Raji (cell line): Measurements from ENCODE around the gene TDRD7.

Experiments used
- POLR2A ChIP-seq: IDR thresholded peaks from 2 replicates; pipeline ENCODE4 v1.6.1; 2011; ENCODE audit warnings: low read depth, low read length, control low read depth; ENCODE audit not compliant: insufficient read depth

TDRD7 gene

DNA sequence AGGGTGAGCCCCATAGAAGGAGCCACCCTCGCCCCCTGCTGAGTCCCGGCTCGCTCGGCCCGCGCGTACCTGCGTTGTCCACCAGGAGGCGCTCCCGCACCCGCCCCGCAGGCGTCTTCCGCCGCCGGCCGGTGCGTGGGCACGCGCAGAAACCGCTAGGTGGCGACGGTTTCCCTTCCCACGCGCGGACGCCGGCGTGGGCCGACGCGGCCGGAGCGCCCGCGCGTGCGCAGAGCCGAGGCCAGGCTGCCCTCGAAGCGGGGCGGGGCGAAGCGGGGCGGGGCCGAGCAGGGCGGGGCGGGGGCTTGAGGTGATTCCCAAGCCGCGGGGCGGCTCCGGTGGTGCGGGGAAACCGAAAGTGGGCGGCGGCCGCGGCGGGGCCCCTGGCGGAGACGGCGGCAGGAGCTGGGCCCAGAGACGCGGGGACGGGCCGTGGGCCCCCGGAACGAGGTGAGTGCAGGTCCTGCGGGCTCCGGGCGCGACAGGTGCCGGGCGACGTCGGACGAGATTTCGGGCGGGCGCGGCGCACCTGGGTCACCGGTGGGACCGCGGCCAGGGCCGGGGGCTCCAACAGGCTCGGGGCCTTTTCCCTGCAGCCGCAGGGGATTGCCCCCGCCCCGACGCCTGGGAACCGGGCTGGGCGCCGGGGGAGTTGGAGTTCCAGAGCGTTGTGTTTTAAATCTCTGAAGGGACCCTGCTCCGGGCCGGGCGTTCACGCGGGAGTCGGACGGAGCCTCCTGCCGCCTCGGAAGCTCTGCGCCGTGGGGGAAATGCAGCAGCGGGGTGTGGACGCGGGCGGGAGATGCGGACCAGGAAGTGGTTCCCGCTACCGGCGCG lies at the start of gene TDRD7:
TSS of gene TDRD7 (plus strand) at position 308 of the 837 bp plus-strand sequence. CDS start 16,370 bp downstream, outside the sequence.
- TF ChIP-seq POLR2A: 0 out of 2 replicates have a peak, but pooled peaks have one; percentile 9

DNA sequence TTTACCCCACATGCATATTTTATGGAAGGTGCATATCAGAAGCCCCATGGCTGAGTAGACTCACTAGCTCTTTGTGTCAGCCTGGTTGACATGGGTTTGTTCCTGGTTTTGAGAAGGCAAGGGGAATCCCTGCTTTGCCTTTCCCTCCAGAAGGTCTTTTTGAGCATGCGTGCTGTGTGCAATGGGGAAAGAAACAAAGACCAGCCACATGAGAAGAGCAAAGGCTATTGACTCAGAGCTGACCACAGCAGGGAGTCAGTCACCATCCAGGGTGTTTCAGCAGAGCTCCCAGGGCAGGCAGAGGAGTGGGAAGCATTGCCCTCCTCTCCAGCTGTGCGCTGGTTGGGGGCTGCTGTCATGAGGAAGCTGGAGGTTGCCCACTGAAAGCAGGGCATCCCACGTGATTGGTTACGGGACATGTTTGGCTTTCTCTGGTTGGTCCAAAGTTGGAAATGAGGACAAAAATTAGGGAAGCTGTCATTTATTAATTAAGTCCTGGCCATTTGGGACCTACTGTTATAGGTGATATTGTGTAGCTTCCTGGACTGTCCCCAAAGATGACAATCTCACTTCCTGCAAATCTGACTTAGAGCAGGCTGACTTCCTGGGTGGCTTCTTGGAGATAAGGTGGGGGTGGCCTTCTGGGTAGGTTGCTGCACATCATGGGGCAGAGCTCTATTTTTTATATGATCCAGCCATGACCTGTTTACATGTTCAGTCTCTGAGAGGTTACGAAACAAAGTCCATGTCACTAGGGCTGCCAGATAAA lies 48.9 kb upstream of the TDRD7 start:
- TF ChIP-seq POLR2A: no peak

DNA sequence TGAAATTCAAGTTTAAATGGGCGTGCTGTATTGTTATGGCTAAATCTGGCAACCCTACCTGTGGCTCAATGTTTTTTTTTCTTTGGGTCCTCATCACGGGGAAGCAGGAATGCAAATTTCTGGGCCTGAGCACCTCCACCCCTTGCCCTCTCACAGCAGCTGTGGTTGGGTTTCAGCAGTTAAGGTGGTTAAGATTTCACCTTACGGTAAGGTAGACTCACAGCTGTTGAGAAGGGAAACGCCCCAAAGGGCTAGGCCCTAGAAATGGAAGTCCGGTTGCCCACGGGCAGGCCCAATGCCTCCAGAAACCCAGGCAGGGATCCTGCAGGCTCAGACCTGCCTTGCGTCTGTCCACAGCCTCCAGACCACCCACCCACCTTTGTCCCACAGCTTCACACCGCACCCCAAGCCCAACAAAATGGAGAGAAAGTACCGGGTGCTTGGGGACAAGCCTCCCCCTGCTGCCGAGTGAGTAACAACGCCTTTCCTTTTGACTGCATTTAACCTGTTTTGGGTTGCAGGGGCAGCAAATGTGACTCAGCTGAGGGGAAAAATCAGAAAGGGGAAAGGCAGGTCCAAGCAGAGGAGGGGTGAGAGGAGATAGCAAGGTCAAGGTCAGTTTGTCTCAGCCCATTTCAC lies 48.1 kb upstream of the TDRD7 start:
- no peak for TF ChIP-seq POLR2A

- no peak for TF ChIP-seq POLR2A
Measured at GRCh38 chr9:97364769-97365490, 47.0 kb upstream of the TDRD7 start.

- no peak for TF ChIP-seq POLR2A
Measured at GRCh38 chr9:97365634-97366033, 46.3 kb upstream of the TDRD7 start.

DNA sequence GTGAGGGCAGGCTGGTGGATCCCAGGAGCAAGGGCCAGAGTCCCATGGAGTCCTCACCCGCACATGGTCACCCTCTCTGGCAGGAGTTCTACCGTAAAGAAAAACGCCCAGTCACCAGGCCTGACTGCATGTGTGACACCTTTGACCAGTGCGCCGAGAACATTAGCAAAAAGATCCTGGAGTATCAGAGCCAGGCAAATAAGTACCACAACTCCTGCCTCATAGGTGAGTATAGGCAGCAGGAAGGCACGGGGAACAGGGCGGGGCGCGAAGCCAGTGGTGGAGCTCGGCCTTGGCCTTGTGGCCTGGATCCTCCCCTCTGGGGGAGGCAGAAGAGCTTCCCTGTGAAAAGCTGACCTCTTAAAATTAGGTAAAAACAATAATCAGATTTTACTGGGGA lies 45.4 kb upstream of the TDRD7 start:
- TF ChIP-seq POLR2A: no peak

DNA sequence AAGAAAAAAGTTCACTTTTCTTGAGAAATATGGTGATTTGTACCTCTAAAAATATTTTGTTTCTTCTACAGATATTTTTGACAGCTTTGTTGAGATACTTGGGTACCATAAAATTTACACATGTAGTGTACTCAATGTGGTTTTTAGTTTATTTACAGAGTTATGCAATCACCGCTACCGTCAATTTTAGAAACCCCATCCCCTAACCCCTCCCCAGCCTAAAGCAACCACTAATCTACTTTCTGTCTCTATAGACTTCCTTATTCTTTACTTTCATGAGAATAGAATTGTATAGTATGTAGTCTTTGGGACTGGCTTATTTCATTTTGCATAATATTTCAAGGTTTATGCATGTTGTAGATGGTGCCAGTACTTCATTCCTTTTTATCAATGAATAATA lies 45.0 kb upstream of the TDRD7 start:
- TF ChIP-seq POLR2A: no peak

- TF ChIP-seq POLR2A: no peak
Measured at GRCh38 chr9:97367729-97368128, 44.2 kb upstream of the TDRD7 start.

- no peak for TF ChIP-seq POLR2A
Measured at GRCh38 chr9:97368964-97369363, 42.9 kb upstream of the TDRD7 start.

GRCh38 chr9:97372580-97372979 lies 39.3 kb upstream of the TDRD7 start:
- TF ChIP-seq POLR2A: no peak

DNA sequence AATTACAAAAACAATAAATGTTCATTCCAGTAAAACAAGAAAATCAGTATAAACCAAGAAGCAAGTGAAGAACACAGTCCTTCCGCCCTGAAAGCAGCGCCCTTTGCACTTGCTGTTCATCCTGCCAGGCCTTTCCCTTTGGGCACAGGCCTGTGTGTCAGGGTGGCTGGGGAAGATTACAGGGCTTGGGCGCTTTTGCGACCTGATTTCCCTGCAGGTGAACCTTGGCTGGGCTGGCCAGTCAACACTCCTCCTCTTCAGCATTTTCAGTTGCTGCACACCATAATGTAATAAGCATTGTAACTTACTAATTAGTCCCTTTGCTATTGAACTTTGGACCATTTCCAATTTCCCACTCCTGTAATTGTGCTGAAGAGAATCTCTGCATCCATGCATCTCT lies 38.6 kb upstream of the TDRD7 start:
- no peak for TF ChIP-seq POLR2A

DNA sequence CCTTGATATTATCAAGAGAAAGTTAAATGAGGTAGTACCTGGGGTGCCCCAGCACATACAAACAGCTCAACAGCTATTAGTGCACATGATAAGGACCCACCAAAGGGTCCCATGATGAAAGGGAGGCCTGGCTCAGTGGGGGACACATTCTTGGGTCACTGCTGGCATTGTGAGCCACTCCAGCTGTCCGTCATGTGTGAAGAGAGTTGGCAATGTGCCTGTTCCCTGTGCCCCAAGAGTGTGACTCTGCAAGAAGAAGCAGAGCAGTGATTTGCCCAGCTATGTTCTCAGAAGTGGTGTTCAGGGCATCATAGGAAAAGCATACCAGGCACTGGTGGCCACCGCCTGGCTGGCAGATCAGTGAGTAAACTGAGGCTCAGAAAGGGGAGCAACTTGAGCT lies 37.1 kb upstream of the TDRD7 start:
- no peak for TF ChIP-seq POLR2A

- TF ChIP-seq POLR2A: no peak
Measured at GRCh38 chr9:97376902-97377301, 35.0 kb upstream of the TDRD7 start.

- no peak for TF ChIP-seq POLR2A
Measured at GRCh38 chr9:97382099-97382718, 29.7 kb upstream of the TDRD7 start.
